ENCODE measurements around the gene ASPDH. TPM values are rescaled to one million over a fixed set of nuclear protein-coding genes. Genes with fewer than 3 reads are reported as not detected.

Gene ASPDH
- total and polyA plus RNA-seq, 3 experiments from 2014 or later: not detected

- ChIA-PET CTCF (interaction anchor here (0.6 to 2.0 kb wide), 4 partner anchors 8 to 198 kb away, joined by 3 to 7 read pairs (median 4); no protein-coding TSS in a partner anchor), POLR2A (no interaction called here)
- peaks cover 8% of the 10 kb centered on the region for H3K4me1 ChIP-seq (ENCODE audit: insufficient read depth, low read length)
- no peak overlapping the region for H3K27ac ChIP-seq (ENCODE audit: low read depth, low read length)
- peaks cover 52 to 71% of the 10 kb centered on the region in 2 donors for H3K27me3 Mint-ChIP-seq
- H3K9me3 Mint-ChIP-seq: no peaks in the 10 kb centered on the region
- H3K36me3 ChIP-seq (ENCODE audit: insufficient read depth, low read length): no peaks in the 10 kb centered on the region
- H3K36me3 Mint-ChIP-seq: no peaks in the 10 kb centered on the region
- DNase-seq: no peak
- peaks cover 4 to 22% (median 8%) of the 10 kb centered on the region in 3 donors for H3K4me1 Mint-ChIP-seq
- H3K4me3 Mint-ChIP-seq: peak overlapping the region in 6 of 7 donors; percentile 23 to 86 (median 37)
- H3K4me3 ChIP-seq (ENCODE audit: low read length): no peak overlapping the region
- peaks cover 17% of the 10 kb centered on the region for H3K27me3 ChIP-seq (ENCODE audit: insufficient read depth, low read length, poor library complexity, severe bottlenecking)
- peak overlapping the region in 1 of 8 donors; percentile 15 for H3K27ac Mint-ChIP-seq
- H3K9me3 ChIP-seq (ENCODE audit: low read length): no peaks in the 10 kb centered on the region
Observed at GRCh38 chr19:50555450-50556281, 42.0 kb upstream of the ASPDH start.

GRCh38 chr19:50555033-50555432, 41.3 kb upstream of the ASPDH start:
- H3K36me3 Mint-ChIP-seq: no peaks in the 10 kb centered on the region
- H3K27me3 Mint-ChIP-seq: peaks cover 49 to 71% of the 10 kb centered on the region in 2 donors
- Histone ChIP-seq H3K4me1 (ENCODE audit: insufficient read depth, low read length) (peaks cover 8% of the 10 kb centered on the region), H3K9me3 (ENCODE audit: low read length) (no peaks in the 10 kb centered on the region), H3K27ac (ENCODE audit: low read depth, low read length) (no peak overlapping the region), H3K36me3 (ENCODE audit: insufficient read depth, low read length) (no peaks in the 10 kb centered on the region), H3K27me3 (ENCODE audit: insufficient read depth, low read length, poor library complexity, severe bottlenecking) (peaks cover 18% of the 10 kb centered on the region), H3K4me3 (ENCODE audit: low read length) (no peak overlapping the region)
- POLR2A ChIA-PET: no interaction called here
- CTCF ChIA-PET: no interaction called here
- H3K4me3 Mint-ChIP-seq: peak overlapping the region in 2 of 7 donors; percentile 15 to 28
- no peak overlapping the region for H3K27ac Mint-ChIP-seq
- H3K9me3 Mint-ChIP-seq: no peaks in the 10 kb centered on the region
- DNase-seq: no peak
- H3K4me1 Mint-ChIP-seq: peaks cover 4 to 22% (median 8%) of the 10 kb centered on the region in 3 donors

GRCh38 chr19:50554212-50554611, 40.5 kb upstream of the ASPDH start:
- no peaks in the 10 kb centered on the region for H3K9me3 Mint-ChIP-seq
- peaks cover 46 to 77% of the 10 kb centered on the region in 2 donors for H3K27me3 Mint-ChIP-seq
- Histone ChIP-seq H3K4me3 (ENCODE audit: low read length) (no peak overlapping the region), H3K4me1 (ENCODE audit: insufficient read depth, low read length) (peaks cover 8% of the 10 kb centered on the region), H3K36me3 (ENCODE audit: insufficient read depth, low read length) (no peaks in the 10 kb centered on the region), H3K9me3 (ENCODE audit: low read length) (no peaks in the 10 kb centered on the region), H3K27ac (ENCODE audit: low read depth, low read length) (no peak overlapping the region), H3K27me3 (ENCODE audit: insufficient read depth, low read length, poor library complexity, severe bottlenecking) (peaks cover 22% of the 10 kb centered on the region)
- no peak for DNase-seq
- ChIA-PET POLR2A (no interaction called here), CTCF (no interaction called here)
- no peak overlapping the region for H3K27ac Mint-ChIP-seq
- no peaks in the 10 kb centered on the region for H3K36me3 Mint-ChIP-seq
- no peak overlapping the region for H3K4me3 Mint-ChIP-seq
- H3K4me1 Mint-ChIP-seq: peaks cover 4 to 22% (median 8%) of the 10 kb centered on the region in 3 donors

DNA sequence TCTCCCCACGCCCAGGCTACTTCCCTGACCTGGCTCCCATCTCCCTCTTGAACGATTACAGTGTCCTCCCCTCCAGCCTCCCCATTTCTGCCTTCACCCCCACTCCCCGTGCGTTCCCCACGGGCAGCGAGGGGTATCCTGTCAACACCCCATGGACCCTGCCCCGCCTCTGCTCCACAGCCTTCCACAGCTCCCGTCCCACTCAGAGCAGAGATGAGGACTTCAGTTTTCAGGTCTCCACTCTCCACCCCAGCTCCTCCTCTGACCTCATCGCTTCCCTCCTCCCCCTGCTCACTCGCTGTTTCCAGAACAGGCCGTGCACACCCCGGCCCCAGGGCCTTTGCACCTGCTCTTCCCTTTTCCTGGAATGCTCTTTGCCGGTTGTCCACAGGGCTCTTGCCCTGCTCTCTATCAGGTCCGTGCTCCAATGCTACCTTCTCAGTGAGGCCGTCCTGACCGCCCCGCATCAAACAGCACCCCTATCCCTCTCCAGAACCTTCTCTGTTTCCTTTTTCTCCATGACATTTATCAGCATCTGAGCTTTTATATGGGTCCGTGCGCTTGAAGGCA, 39.5 kb upstream of the ASPDH start:
- Mint-ChIP-seq H3K27ac (no peak overlapping the region), H3K4me1 (peaks cover 4 to 22% (median 8%) of the 10 kb centered on the region in 3 donors), H3K36me3 (no peaks in the 10 kb centered on the region), H3K9me3 (peaks cover 0 to 3% (median 0%) of the 10 kb centered on the region in 5 donors), H3K4me3 (no peak overlapping the region), H3K27me3 (peaks cover 43 to 74% of the 10 kb centered on the region in 2 donors)
- no peaks in the 10 kb centered on the region for H3K36me3 ChIP-seq (ENCODE audit: insufficient read depth, low read length)
- no peak overlapping the region for H3K27ac ChIP-seq (ENCODE audit: low read depth, low read length)
- no peak for DNase-seq
- H3K9me3 ChIP-seq (ENCODE audit: low read length): no peaks in the 10 kb centered on the region
- H3K4me1 ChIP-seq (ENCODE audit: insufficient read depth, low read length): peaks cover 8% of the 10 kb centered on the region
- POLR2A ChIA-PET: no interaction called here
- peaks cover 22% of the 10 kb centered on the region for H3K27me3 ChIP-seq (ENCODE audit: insufficient read depth, low read length, poor library complexity, severe bottlenecking)
- CTCF ChIA-PET: no interaction called here
- H3K4me3 ChIP-seq (ENCODE audit: low read length): no peak overlapping the region

DNA sequence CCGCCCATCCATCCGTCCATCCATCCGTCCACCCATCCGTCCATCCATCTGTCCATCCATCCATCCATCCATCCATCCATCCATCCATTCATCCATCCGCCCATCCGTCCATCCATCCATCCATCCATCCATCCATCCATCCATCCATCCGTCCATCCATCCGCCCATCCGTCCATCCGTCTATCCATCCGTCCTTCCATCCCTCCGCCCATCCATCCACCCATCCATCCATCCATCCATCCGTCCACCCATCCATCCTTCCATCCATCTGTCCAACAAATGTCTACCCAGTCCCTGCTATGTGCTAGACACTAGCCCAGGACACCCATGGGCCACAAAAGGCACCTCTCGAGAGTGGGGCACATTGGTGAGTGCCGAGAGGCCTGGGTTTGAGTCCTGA, 38.8 kb upstream of the ASPDH start:
- H3K4me3 Mint-ChIP-seq: no peak overlapping the region
- no peaks in the 10 kb centered on the region for H3K36me3 Mint-ChIP-seq
- H3K36me3 ChIP-seq (ENCODE audit: insufficient read depth, low read length): no peaks in the 10 kb centered on the region
- DNase-seq: no peak
- CTCF ChIA-PET: no interaction called here
- H3K9me3 ChIP-seq (ENCODE audit: low read length): no peaks in the 10 kb centered on the region
- H3K9me3 Mint-ChIP-seq: peaks cover 0 to 3% (median 0%) of the 10 kb centered on the region in 5 donors
- H3K27me3 Mint-ChIP-seq: peaks cover 38 to 71% of the 10 kb centered on the region in 2 donors
- H3K27ac Mint-ChIP-seq: no peak overlapping the region
- POLR2A ChIA-PET: no interaction called here
- no peak overlapping the region for H3K27ac ChIP-seq (ENCODE audit: low read depth, low read length)
- no peak overlapping the region for H3K4me3 ChIP-seq (ENCODE audit: low read length)
- peaks cover 22% of the 10 kb centered on the region for H3K27me3 ChIP-seq (ENCODE audit: insufficient read depth, low read length, poor library complexity, severe bottlenecking)
- peaks cover 8% of the 10 kb centered on the region for H3K4me1 ChIP-seq (ENCODE audit: insufficient read depth, low read length)
- peaks cover 4 to 22% (median 8%) of the 10 kb centered on the region in 3 donors for H3K4me1 Mint-ChIP-seq

GRCh38 chr19:50551715-50552187, 38.0 kb upstream of the ASPDH start:
- ChIA-PET POLR2A (no interaction called here), CTCF (no interaction called here)
- Histone ChIP-seq H3K9me3 (ENCODE audit: low read length) (no peaks in the 10 kb centered on the region), H3K27me3 (ENCODE audit: insufficient read depth, low read length, poor library complexity, severe bottlenecking) (peaks cover 22% of the 10 kb centered on the region), H3K4me3 (ENCODE audit: low read length) (no peak overlapping the region), H3K27ac (ENCODE audit: low read depth, low read length) (no peak overlapping the region), H3K4me1 (ENCODE audit: insufficient read depth, low read length) (peaks cover 8% of the 10 kb centered on the region), H3K36me3 (ENCODE audit: insufficient read depth, low read length) (no peaks in the 10 kb centered on the region)
- Mint-ChIP-seq H3K4me3 (no peak overlapping the region), H3K36me3 (no peaks in the 10 kb centered on the region), H3K27ac (no peak overlapping the region), H3K4me1 (peaks cover 4 to 22% (median 8%) of the 10 kb centered on the region in 3 donors), H3K9me3 (peaks cover 0 to 3% (median 0%) of the 10 kb centered on the region in 5 donors), H3K27me3 (peaks cover 32 to 69% of the 10 kb centered on the region in 2 donors)
- DNase-seq: no peak

GRCh38 chr19:50551034-50551714, 37.5 kb upstream of the ASPDH start:
- Mint-ChIP-seq H3K27me3 (peaks cover 28 to 63% of the 10 kb centered on the region in 2 donors), H3K4me1 (peaks cover 0 to 17% (median 4%) of the 10 kb centered on the region in 3 donors), H3K9me3 (peaks cover 0 to 3% (median 0%) of the 10 kb centered on the region in 5 donors), H3K36me3 (no peaks in the 10 kb centered on the region), H3K27ac (peak overlapping the region in 1 of 8 donors; percentile 74), H3K4me3 (no peak overlapping the region)
- Histone ChIP-seq H3K9me3 (ENCODE audit: low read length) (no peaks in the 10 kb centered on the region), H3K27me3 (ENCODE audit: insufficient read depth, low read length, poor library complexity, severe bottlenecking) (peaks cover 22% of the 10 kb centered on the region), H3K4me3 (ENCODE audit: low read length) (no peak overlapping the region), H3K36me3 (ENCODE audit: insufficient read depth, low read length) (no peaks in the 10 kb centered on the region), H3K4me1 (ENCODE audit: insufficient read depth, low read length) (peaks cover 4% of the 10 kb centered on the region), H3K27ac (ENCODE audit: low read depth, low read length) (no peak overlapping the region)
- CTCF ChIA-PET: no interaction called here
- POLR2A ChIA-PET: no interaction called here
- no peak for DNase-seq

GRCh38 chr19:50550594-50550966, 36.9 kb upstream of the ASPDH start:
- Mint-ChIP-seq H3K4me1 (peaks cover 0 to 11% (median 4%) of the 10 kb centered on the region in 3 donors), H3K9me3 (peaks cover 0 to 3% (median 0%) of the 10 kb centered on the region in 5 donors), H3K36me3 (no peaks in the 10 kb centered on the region), H3K4me3 (no peak overlapping the region), H3K27ac (peak overlapping the region in 1 of 8 donors; percentile 36), H3K27me3 (peaks cover 25 to 59% of the 10 kb centered on the region in 2 donors)
- Histone ChIP-seq H3K36me3 (ENCODE audit: insufficient read depth, low read length) (no peaks in the 10 kb centered on the region), H3K9me3 (ENCODE audit: low read length) (no peaks in the 10 kb centered on the region), H3K4me3 (ENCODE audit: low read length) (no peak overlapping the region), H3K4me1 (ENCODE audit: insufficient read depth, low read length) (no peaks in the 10 kb centered on the region), H3K27ac (ENCODE audit: low read depth, low read length) (no peak overlapping the region), H3K27me3 (ENCODE audit: insufficient read depth, low read length, poor library complexity, severe bottlenecking) (peaks cover 18% of the 10 kb centered on the region)
- ChIA-PET POLR2A (no interaction called here), CTCF (no interaction called here)
- no peak for DNase-seq
